ENCODE results near the gene MMP7. TPM values are rescaled to one million over a fixed set of nuclear protein-coding genes. Genes with fewer than 3 reads are reported as not detected.

MMP7 gene
- total RNA-seq, 1 experiment from 2014 or later, result 2.7 TPM

GRCh38 chr11:102575012-102575411 is 44.5 kb upstream of the MMP7 start:
- no TSS peak for BruUV-seq (replicated peaks)
- POLR2A ChIA-PET, result no interaction called here

GRCh38 chr11:102573851-102574250 is 43.3 kb upstream of the MMP7 start:
- Histone ChIP-seq H3K9me3 (ENCODE audit: control insufficient read depth, insufficient read depth, low read depth, low read length) (peaks cover 2% of the 10 kb centered on the region; the same call in 1 of the 2 replicates), H3K4me3 (ENCODE audit: low read depth in 2 of 2, low read length in 2 of 2) (no peak overlapping the region), H3K27ac (ENCODE audit: low read length) (peak overlapping the region; percentile 55; the same call in 1 of the 2 replicates), H3K27me3 (ENCODE audit: control insufficient read depth, insufficient read depth, low read length) (no peaks in the 10 kb centered on the region), H3K4me1 (ENCODE audit: control insufficient read depth, insufficient read depth, low read length) (no peaks in the 10 kb centered on the region), H3K36me3 (ENCODE audit: control insufficient read depth, insufficient read depth, low read length) (no peaks in the 10 kb centered on the region)
- intact Hi-C loops (cut with micrococcal nuclease; ENCODE audit: unreplicated experiment) (no loop called here), in situ Hi-C loops (cut with HindIII; ENCODE audit: low pct_unique_long_range_greater_than_20kb, low sequenced_read_pairs) (no loop called here)
- ChIA-PET POLR2A (no interaction called here), CTCF (no interaction called here)
- no TSS peak for BruUV-seq (replicated peaks)
- ATAC-seq (peak; percentile 51; the same call in 1 of the 2 replicates), DNase-seq (ENCODE audit: low read depth, low spot score) (no peak)
- no peak for TF ChIP-seq TCF7L2 (IDR thresholded peaks at IDR 0.05; ENCODE audit: low read depth, low read length)
- TF ChIP-seq, protein P1, sequence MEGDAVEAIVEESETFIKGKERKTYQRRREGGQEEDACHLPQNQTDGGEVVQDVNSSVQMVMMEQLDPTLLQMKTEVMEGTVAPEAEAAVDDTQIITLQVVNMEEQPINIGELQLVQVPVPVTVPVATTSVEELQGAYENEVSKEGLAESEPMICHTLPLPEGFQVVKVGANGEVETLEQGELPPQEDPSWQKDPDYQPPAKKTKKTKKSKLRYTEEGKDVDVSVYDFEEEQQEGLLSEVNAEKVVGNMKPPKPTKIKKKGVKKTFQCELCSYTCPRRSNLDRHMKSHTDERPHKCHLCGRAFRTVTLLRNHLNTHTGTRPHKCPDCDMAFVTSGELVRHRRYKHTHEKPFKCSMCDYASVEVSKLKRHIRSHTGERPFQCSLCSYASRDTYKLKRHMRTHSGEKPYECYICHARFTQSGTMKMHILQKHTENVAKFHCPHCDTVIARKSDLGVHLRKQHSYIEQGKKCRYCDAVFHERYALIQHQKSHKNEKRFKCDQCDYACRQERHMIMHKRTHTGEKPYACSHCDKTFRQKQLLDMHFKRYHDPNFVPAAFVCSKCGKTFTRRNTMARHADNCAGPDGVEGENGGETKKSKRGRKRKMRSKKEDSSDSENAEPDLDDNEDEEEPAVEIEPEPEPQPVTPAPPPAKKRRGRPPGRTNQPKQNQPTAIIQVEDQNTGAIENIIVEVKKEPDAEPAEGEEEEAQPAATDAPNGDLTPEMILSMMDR (IDR thresholded peaks at IDR 0.05), result no peak

More at GRCh38 chr11:102575012-102575411, 44.5 kb upstream of the MMP7 start:
- CTCF ChIA-PET, result no interaction called here
- no peak overlapping the region for H3K4me3 ChIP-seq (ENCODE audit: low read depth in 2 of 2, low read length in 2 of 2)
- H3K9me3 ChIP-seq (ENCODE audit: control insufficient read depth, insufficient read depth, low read depth, low read length), result no peaks in the 10 kb centered on the region; the same call in 1 of the 2 replicates
- in situ Hi-C loops (cut with HindIII; ENCODE audit: low pct_unique_long_range_greater_than_20kb, low sequenced_read_pairs) (no loop called here), intact Hi-C loops (cut with micrococcal nuclease; ENCODE audit: unreplicated experiment) (no loop called here)
- H3K4me1 ChIP-seq (ENCODE audit: control insufficient read depth, insufficient read depth, low read length), result no peaks in the 10 kb centered on the region
- no peaks in the 10 kb centered on the region for H3K36me3 ChIP-seq (ENCODE audit: control insufficient read depth, insufficient read depth, low read length)
- ATAC-seq, result no peak
- TF ChIP-seq TCF7L2 (IDR thresholded peaks at IDR 0.05; ENCODE audit: low read depth, low read length), result no peak
- TF ChIP-seq POLR2AphosphoS5 (IDR thresholded peaks at IDR 0.05; ENCODE audit: low read depth, low read length), result no peak
- TF ChIP-seq, protein P2, sequence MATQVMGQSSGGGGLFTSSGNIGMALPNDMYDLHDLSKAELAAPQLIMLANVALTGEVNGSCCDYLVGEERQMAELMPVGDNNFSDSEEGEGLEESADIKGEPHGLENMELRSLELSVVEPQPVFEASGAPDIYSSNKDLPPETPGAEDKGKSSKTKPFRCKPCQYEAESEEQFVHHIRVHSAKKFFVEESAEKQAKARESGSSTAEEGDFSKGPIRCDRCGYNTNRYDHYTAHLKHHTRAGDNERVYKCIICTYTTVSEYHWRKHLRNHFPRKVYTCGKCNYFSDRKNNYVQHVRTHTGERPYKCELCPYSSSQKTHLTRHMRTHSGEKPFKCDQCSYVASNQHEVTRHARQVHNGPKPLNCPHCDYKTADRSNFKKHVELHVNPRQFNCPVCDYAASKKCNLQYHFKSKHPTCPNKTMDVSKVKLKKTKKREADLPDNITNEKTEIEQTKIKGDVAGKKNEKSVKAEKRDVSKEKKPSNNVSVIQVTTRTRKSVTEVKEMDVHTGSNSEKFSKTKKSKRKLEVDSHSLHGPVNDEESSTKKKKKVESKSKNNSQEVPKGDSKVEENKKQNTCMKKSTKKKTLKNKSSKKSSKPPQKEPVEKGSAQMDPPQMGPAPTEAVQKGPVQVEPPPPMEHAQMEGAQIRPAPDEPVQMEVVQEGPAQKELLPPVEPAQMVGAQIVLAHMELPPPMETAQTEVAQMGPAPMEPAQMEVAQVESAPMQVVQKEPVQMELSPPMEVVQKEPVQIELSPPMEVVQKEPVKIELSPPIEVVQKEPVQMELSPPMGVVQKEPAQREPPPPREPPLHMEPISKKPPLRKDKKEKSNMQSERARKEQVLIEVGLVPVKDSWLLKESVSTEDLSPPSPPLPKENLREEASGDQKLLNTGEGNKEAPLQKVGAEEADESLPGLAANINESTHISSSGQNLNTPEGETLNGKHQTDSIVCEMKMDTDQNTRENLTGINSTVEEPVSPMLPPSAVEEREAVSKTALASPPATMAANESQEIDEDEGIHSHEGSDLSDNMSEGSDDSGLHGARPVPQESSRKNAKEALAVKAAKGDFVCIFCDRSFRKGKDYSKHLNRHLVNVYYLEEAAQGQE (IDR thresholded peaks at IDR 0.05; ENCODE audit: insufficient read depth in 1 of 2, low read depth in 2 of 2, low read length in 1 of 2), result no peak
- no peak for TF ChIP-seq SIN3A (IDR thresholded peaks at IDR 0.05; ENCODE audit: borderline replicate concordance, insufficient read depth, low read depth, low read length)
- TF ChIP-seq, protein P1 (IDR thresholded peaks at IDR 0.05), result no peak
- no peaks in the 10 kb centered on the region for H3K27me3 ChIP-seq (ENCODE audit: control insufficient read depth, insufficient read depth, low read length)
- no peak for DNase-seq (ENCODE audit: low read depth, low spot score)
- peak overlapping the region; percentile 40; the same call in 1 of the 2 replicates for H3K27ac ChIP-seq (ENCODE audit: low read length)
